NCI-H526 treated with DMSO at 0.1 percent for 48 hours (cell line): ENCODE results near the gene BDP1.
"Not testable (repeated sequence)": the region's sequence is repeated elsewhere in the genome, so short reads cannot be mapped to it uniquely, and the experiment has no call there.

Experiments used
- DNase-seq: peaks from one replicate; lab custom pipeline; 2025; lab: John Stamatoyannopoulos, UW

Gene BDP1

DNA sequence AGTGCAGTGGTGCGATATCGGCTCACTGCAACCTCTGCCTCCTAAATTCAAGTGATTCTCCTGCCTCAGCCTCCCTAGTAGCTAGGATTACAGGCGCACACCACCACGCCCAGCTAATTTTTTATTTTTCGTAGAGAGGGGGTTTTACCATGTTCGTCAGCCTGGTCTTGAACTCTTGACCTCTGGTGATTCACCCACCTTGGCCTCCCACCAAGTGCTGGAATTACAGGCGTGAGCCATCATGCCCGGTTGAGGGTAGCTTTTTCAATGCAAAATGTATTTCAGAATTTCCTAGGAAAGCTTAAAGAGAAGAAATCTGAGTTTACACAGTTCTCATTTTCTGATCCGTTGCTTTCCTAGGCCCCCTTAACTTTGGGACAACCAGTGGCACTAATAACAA lies 15.7 kb downstream of the BDP1 start:
- no peak for DNase-seq

DNA sequence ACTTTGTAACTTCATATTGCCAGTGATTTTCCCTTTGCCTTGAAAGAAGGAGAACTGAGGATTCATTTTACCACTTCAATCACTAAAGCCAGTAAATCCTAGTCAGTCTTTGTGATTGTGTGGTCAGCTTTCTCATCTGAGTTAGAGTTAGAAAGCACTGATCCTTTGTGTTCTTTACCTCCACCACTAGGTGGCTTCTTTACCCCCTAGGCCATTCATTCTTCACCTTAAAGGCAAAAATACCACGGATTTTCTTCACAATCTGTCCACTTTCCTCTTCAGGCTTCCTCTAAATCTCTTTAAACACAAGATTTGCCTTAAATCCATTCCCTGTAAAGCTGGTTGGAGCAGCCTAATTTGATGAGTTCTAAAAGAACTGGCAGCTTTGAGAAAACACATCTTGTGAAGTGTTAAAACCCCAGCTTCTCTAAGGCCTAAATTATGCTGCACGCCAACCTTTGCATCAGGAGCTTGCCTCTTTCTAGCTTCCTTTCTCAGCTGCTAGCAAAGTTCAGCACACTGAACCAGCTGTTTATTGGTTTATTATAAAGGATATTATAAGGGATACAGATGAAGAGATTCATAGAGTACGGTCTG lies 20.4 kb downstream of the BDP1 start:
- DNase-seq: peak; percentile 5

DNA sequence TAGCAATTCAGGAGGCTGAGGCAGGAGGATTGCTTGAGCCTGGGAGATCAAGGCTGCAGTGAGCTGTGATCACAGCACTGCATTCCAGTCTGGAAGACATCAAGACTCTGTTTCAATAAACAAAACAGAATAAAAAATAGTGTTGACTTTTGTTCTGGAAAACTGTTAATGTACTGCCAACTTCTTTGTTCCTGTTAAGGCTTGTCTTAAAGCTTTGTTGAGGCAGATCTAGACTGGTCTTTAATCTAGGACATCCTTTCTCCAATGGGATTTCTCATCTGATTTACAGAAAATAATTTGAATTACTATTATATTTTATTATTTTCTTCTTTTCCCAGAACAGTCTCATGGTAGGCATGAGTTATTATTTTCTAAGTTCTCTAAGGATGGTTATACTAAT lies 26.0 kb downstream of the BDP1 start:
- DNase-seq: no peak

DNA sequence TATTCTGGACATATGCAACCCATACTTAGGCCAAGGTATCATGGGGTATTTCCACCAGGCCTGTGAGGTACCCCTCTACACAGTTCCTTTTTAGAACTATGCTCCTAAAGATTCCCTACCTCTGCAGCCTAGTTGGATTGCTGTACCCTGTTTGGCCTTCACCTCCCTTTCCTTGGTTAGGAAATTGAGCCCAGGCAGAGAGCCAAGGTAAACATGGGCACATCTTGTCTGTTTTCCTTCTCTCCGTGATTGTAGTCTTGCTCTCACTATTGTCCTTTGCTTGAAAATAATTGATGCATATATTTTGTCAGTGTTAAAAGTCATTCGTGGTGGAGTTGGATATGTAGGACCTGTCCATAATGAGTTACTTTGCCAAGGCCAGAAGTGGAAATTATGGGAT lies 26.7 kb downstream of the BDP1 start:
- no peak for DNase-seq

DNA sequence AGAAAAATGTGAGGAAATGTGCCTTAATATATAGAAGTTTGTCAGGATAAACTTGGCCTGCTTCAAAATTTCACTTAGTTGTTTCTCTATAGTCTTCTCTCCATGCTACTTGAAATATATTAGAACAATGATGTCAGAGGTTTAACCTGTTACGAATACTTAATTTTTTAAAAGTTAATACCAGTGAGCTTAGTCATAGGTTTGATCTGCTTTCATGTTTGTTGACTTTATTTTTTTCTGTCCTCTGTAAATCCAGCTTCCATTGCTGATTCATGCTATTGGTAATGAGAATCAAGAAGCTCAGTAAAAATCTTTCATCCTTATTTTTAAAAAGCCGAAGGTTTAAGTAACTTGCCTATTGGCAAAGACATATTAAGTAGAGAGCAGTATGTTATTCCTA lies 27.9 kb downstream of the BDP1 start:
- DNase-seq: no peak

DNA sequence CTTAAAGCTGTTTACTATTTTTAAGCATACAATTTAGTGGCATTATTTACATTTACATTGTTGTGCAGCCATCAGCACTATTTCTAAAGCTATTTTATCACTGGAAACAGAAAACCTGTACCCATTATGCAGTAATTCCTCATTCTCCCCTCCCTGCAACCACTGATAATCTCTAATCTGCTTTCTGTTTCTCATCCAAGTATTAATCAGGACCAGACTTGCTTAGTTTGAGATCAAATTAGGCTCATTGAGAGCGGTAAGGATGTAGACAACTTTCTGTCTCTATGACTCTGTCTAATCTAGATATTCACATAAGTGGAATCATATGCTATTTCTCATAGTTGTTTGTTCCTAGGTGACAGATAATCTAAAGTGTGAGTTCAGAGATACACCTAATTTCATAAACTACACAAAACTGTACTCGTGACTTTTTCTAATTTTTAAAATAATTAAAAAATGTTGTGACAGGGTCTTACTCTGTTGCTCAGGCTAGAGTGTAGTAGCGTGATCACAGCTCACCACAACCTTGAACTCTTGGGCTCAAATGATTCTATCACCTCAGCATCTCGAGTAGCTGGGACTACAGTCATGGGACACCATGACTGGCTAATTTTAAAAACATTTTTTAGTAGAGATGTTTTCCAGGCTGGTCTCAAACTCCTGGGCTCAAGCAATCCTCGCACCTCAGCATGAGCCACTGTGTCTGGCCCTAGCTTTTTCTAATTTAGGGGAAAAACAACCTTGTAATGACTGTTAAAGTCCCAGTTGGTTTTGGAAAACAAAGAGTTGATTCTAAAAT lies 37.6 kb downstream of the BDP1 start:
- no peak for DNase-seq

DNA sequence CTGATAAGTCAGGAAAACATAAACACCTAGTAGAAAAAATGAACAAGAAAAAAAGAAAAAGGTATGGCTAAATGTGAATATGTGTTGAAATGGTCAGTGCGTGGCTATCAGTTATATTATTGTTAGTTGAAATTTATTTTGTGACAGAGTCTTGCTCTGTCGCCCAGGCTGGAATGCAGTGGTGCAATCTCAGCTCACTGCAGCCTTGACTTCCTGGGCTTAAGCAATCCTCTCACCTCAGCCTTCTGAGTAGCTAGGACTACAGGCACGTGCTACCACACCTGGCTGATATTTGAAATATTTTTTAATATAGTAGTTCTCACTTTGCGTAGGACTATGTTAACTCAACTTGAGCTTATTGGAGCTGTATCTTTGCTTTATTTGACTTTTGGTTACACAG lies 38.8 kb downstream of the BDP1 start:
- not testable (repeated sequence) for DNase-seq

DNA sequence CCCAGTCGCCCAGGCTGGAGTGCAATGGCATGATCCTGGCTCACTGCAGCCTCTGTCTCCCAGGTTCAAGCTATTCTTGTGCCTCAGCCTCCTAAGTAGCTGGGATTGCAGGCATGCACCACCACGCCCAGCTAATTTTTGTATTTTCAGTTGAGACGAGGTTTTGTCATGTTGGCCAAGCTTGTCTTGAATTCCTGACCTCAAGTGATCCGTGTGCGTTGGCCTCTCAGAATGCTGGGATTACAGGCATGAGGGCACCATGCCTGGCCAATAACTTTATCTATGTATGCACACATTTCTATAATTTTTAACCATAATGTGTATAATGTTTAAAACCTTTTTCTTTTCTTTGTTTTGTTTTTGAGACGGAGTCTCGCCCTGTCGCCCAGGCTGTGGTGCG lies 43.3 kb downstream of the BDP1 start:
- DNase-seq: not testable (repeated sequence)

DNA sequence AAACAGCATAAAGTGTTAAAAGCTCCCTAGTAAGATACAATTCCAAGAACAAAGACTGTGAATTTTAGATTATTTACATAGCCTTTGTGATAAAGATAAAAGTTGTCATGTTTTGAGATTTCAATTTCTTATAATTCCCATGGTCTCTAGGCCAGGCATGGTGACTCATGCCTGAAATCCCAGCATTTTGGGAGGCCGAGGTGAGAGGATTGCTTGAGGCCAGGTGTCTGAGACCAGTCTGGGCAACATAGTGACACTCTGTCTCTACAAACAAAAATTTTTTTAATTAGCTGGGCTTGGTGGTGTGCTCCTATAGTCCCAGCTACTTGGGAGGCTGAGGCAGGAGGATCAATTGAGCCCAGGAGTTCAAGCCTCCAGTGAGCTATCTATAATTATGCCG lies 48.1 kb downstream of the BDP1 start:
- DNase-seq: no peak

DNA sequence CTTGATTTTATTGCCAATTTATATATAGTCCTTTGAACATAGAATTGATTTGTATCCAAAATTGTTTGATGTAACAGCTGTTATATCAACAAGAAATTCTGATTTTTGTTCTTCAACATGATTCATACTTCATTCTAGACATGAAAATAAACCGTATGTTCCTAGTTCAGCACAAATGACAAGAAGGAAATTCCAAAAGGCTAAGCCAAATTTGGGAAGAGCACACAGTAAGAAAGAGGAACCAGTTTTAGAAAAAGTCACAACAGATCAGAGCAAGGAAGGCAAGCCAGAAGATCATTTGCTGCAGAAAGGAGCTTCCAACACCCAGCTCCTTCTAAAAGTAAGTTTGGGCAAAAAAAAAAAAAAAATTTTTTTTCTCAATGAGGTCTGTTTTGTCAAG lies 66.7 kb downstream of the BDP1 start:
- DNase-seq: no peak

DNA sequence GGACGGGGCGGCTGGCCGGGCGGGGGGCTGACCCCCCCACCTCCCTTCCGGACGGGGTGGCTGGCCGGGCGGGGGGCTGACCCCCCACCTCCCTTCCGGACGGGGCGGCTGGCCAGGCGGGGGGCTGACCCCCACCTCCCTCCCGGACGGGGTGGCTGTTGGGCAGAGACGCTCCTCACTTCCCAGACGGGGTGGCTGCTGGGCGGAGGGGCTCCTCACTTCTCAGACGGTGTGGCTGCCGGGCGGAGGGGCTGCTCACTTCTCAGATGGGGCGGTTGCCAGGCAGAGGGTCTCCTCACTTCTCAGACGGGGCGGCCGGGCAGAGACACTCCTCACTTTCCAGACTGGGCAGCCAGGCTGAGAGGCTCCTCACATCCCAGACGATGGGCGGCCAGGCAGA lies 70.2 kb downstream of the BDP1 start:
- DNase-seq: not testable (repeated sequence)

DNA sequence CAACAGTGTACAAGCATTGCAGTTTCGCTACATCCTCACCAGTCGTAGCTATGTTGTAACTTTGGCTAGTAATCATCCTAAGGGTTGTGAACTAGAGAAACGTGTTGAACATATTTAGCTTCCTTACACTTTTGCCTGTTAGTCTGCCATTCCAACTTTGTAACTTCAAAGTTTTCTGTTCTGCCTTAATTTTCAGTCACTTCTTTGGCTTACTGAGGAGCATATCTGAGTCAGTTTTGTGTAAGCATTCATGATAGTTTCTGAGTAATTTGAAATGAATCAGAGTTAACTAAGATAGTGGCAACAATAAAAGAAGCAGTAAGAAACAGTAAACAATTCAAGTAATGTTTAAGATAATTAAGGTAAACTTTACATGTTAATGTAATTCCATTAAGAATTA lies 72.8 kb downstream of the BDP1 start:
- no peak for DNase-seq

DNA sequence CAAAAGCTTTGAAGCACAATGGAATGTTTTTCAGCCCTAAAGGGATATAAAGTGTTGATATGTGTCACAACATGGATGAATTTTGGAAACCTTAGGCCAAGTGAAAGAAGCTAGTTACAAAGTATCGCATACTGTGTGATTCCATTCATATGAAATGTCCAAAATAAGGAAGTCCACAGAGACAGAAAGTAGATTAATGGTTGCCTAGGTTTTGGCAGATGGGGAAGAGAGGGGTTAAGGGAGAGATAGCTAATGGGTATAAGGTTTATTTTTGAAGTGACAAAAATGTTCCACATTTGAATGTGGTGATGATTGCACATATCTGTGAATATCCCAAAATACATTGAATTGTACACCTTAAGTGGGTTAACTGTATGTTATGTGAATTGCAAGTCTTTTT lies 74.2 kb downstream of the BDP1 start:
- DNase-seq: no peak

DNA sequence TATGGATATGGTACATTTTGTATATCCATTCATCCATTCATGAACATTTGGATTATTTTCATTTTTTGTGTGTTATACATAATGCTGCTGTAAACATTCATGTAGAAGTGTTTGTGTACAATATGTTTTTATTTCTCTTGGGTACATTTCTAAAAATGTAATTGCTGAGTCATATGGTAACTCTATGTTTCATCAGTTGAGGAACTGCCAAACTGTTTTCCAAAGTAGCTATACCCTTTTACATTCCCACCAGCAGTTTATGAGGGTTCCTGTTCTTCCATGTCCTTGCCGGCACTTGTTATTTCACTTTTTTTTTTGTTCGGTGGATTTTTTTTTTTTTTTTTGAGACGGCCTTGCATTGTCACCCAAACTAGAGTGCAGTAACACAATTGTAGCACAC lies 77.7 kb downstream of the BDP1 start:
- DNase-seq: no peak

DNA sequence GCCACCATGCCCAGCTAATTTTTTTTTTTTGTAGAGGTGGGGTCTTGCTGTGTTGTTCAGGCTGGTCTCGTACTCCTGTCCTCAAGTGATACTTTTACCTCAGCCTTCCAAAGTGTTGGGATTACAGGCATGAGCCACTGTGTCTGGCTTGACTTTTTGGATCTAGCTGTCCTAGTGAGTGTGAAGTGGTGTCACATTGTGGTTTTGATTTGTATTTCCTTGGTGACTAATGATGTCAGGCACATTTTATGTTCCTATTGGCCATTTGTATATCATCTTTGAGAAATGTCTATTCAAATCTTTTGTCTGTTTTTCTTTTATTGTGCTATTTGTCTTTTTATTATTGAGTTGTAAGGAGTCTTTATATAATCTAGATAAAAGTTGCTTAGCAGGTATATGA lies 78.2 kb downstream of the BDP1 start:
- no peak for DNase-seq

DNA sequence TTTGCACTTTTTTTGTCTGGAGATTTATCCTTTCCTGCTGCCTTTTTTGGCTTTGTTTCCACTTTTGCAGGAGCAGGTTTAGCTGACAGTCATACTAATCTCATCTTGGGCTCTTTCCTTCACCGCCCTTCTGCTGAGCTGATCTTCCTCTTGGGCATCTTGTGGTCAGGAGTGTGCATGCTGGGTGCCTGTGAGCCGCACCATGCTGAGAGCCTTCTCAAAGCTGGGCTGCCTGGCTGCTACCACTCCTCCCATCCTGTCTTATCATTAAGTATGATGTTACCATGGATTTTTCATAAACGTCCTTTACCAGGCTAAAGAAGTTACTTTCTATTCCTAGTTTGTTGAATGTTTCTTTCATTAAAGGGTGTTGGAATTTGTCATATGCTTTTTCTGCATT lies 82.2 kb downstream of the BDP1 start:
- DNase-seq: no peak

DNA sequence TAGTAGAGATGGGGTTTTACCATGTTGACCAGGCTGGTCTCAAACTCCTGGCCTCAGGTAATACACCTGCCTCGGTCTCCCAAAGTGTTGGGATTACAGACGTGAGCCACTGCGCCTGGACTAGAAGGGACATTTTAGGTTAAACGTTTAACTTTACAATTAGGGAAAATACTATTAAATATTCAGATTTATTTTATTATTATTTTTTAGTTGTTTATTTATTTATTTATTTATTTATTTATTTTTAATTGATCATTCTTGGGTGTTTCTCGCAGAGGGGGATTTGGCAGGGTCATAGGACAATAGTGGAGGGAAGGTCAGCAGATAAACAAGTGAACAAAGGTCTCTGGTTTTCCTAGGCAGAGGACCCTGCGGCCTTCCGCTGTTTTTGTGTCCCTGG lies 95.4 kb downstream of the BDP1 start:
- DNase-seq: not testable (repeated sequence)

DNA sequence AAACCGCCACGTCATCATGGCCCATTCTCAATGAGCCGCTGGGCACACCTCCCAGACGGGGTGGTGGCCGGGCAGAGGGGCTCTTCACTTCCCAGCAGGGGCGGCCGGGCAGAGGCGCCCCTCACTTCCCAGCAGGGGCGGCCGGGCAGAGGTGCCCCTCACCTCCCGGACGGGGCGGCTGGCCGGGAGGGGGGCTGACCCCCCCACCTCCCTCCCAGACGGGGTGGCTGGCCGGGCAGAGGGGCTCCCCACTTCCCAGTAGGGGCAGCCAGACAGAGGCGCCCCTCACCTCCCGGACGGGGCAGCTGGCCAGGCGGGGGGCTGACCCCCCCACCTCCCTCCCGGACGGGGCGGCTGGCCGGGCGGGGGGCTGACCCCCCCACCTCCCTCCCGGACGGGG lies 96.1 kb downstream of the BDP1 start:
- not testable (repeated sequence) for DNase-seq

DNA sequence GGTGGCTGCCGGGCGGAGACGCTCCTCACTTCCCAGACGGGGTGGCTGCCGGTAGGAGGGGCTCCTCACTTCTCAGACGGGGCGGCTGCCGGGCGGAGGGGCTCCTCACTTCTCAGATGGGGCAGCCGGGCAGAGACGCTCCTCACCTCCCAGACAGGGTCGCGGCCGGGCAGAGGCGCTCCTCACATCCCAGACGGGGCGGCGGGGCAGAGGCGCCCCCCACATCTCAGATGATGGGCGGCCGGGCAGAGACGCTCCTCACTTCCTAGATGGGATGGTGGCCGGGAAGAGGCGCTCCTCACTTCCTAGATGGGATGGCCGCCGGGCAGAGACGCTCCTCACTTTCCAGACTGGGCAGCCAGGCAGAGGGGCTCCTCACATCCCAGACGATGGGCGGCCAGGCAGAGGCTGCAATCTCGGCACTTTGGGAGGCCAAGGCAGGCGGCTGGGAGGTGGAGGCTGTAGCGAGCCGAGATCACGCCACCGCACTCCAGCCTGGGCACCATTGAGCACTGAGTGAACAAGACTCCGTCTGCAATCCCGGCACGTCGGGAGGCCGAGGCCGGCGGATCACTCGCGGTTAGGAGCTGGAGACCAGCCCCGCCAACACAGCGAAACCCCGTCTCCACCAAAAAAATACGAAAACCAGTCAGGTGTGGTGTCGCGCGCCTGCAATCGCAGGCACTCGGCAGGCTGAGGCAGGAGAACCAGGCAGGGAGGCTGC lies 96.7 kb downstream of the BDP1 start:
- not testable (repeated sequence) for DNase-seq

DNA sequence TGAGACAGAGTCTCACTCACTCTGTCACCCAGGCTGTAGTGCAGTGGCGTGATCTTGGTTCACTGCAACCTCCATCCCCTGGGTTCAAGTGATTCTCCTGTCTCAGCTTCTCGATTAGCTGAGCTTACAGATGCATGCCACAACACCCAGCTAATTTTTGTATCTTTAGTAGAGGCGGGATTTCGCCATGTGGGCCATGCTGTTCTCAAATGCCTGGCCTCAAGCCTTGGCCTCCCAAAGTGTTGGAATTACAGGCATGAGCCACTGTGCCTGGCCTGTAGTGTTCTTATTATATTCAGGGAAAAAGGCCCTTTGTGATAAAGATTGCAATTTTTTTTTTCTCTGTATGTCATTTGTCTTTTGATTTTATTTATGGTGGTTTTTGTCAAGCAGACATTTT lies 107.7 kb downstream of the BDP1 start:
- no peak for DNase-seq

DNA sequence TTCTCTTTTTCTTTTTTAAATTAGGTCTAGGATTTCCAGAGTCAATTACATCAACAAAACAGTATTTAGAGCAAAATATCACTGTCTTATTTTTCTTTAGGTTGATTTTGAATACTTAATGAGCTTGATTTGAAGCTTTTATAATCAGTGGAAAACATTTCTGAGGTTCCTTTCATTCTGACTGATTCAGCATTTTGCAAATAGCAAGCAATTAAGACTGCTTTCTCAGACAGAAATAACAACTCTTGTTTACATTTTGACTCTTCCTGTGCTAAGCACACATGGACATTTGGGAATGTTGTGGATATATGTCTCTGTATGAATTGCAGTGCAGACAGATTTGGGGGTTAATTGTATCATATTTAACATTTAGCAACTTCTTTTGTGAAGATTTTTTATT lies 109.4 kb downstream of the BDP1 start:
- no peak for DNase-seq

DNA sequence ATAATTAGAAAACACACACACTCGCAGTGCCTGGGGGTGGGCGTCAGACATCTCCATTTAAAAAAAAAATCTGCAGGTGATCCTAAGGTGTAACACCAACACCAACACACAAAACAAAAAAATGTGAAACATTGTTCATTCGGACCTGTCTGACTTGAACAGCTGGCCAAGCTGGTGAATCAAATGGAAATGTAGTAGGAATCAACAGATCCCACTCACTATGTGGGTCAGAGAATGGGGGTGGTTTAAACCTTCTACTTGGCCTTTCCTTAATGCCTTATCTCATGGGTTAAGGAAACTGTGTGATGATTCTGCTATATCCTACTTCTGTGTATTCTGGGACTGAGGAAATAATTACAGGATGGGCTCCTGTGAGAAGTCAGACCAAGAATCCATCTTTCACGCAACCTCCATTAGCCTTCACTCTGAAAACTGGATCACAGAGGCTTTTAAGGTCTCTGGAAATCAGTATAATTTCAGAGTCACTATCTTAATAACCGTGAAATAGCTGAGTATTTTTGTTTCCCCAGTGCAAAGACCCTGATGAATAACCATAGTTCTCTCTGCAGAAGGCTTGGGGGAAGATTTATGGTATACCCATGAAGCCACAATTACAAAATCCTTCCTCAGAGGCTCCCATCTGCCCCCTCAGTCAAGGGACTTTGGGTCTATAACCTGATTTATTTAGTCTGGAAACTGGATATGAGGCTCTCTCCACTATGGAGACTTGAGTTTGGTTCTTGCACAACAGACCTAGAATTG lies 114.5 kb downstream of the BDP1 start:
- DNase-seq: no peak

DNA sequence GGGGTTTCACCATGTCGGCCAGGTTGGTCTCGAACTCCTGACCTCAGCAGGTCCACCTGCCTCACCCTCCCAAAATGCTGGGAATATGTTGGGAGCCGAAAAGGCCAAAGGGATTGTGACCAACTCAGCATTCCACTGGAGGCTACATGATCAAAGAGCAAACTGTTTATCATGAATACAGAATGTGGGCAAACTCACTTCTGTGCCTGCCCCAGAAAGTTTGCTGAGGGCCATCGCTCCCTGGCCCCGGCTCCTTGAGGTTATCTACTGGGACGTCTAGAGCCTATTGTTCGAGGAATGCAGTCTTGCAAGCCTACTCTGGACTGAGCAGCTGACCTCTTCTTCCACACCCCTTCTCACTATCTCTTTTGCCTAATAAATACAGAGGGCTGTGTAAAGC lies 116.4 kb downstream of the BDP1 start:
- DNase-seq: not testable (repeated sequence)
